SHP77 treated with DMSO at 0.1 percent for 48 hours (cell line): ENCODE measurements around the gene NUCB1.
"Not testable (repeated sequence)": the region's sequence is repeated elsewhere in the genome, so short reads cannot be mapped to it uniquely, and the experiment has no call there.

Experiments used
- DNase-seq: peaks from one replicate; lab custom pipeline; 2025; lab: John Stamatoyannopoulos, UW

The NUCB1 gene

DNA sequence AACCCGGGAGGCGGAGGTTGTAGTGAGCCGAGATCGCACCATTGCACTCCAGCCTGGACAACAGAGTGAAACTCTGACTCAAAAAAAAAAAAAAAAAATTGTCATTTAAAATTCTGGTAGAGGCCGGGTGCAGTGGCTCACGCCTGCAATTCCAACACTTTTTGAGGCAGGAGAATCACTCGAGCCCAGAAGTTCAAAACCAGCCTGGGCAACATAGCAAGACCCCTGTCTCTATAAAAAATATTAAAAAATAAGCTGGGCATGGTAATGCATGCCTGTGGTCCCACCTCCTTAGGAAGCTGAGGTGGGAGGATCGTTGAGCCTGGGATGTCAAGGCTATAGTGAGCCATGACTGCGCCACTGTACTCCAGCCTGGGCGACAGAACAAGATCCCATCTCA, 6.2 kb downstream of the NUCB1 start:
- DNase-seq = no peak

DNA sequence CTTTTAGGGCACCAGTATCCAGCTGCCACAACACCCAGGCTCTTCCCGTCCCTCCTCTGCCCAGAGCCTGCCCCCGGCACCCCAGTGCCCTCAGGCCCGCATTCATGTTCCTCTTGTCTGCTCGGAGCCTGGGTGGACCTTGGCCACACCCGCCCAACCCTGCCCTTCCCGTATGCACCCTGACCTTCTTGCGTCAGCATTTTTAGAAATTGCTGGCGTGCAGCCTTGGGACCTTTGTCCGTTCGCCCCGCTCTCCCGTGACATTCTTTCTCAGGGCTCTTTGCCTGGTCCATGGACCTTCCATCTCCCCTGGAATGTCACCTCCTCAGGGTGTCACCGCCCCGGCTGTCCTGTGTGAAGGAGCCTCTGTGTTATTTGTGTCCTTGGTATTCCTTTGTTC, 7.6 kb downstream of the NUCB1 start:
- DNase-seq = no peak

GRCh38 chr19:48909424-48910077, 9.4 kb downstream of the NUCB1 start:
- DNase-seq = not testable (repeated sequence)

GRCh38 chr19:48910803-48911202, 10.7 kb downstream of the NUCB1 start:
- DNase-seq = no peak

- DNase-seq = no peak
Measured at GRCh38 chr19:48913114-48913889, 13.2 kb downstream of the NUCB1 start.

GRCh38 chr19:48914181-48914580, 14.1 kb downstream of the NUCB1 start:
- DNase-seq = no peak

DNA sequence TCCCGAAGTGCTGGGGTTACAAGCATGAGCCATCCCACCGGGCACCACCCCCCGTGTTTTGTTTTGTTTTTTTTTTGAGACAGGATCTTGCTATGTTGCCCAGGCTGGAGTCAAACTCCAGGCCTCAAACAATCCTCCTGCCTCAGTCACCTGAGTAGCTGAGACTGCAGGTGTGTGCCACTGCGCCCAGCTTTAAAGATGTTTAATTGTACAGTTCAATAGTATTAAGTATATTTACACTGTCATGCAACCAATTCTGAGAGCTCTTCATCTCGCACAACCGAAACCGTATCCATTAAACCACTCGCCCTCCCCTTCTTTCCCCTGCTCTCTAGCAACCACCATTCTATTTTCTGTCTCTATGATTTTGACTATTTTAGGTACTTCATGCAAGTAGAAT, 15.6 kb downstream of the NUCB1 start:
- no peak for DNase-seq

- DNase-seq = no peak
Measured at GRCh38 chr19:48918071-48918470, 18.0 kb downstream of the NUCB1 start.

DNA sequence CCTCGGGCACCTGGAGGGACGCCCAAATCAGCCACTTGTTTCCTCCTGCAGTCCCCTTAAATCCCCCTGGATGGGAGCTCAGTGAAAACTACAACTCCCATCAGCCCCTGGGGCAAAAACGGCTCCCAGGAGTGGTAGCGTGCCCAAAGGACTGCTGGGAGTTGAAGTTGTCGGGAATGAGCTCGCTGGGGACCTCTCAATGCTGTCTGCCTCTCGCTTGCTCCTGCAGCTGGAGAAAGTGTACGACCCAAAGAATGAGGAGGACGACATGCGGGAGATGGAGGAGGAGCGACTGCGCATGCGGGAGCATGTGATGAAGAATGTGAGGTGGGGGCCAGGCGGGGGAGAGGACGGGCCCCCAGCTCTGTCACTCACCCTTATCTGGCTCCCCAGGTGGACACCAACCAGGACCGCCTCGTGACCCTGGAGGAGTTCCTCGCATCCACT, 18.7 kb downstream of the NUCB1 start:
- no peak for DNase-seq

GRCh38 chr19:48919271-48919670, 19.2 kb downstream of the NUCB1 start:
- DNase-seq = not testable (repeated sequence)

- DNase-seq = no peak
Measured at GRCh38 chr19:48920949-48921348, 20.8 kb downstream of the NUCB1 start.

DNA sequence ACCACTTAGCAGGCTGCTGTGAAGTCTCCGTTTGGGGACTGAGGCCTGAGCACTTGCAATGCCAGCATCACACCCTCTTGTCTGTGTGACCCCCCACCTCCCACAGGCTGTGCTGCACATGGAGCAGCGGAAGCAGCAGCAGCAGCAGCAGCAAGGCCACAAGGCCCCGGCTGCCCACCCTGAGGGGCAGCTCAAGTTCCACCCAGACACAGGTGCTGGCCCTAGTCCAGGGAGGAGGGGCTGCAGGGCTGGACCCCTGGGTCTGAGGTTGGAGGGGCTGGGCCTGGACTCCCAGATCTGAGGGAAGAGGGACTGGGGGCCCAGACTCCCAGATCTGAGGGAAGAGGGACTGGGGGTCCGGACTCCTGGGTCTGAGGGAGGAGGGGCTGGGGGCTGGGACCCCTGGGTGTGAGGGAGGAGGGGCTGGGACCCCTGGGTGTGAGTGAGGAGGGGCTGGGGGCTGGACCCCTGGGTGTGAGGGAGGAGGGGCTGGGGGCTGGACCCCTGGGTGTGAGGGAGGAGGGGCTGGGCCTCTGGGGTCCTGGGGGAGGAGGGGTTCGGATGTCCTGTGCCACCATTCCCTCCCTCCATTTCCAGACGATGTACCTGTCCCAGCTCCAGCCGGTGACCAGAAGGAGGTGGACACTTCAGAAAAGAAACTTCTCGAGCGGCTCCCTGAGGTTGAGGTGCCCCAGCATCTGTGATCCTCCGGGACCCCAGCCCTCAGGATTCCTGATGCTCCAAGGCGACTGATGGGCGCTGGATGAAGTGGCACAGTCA, 21.8 kb downstream of the NUCB1 start:
- no peak for DNase-seq

- no peak for DNase-seq
Measured at GRCh38 chr19:48922548-48923490, 22.7 kb downstream of the NUCB1 start.

DNA sequence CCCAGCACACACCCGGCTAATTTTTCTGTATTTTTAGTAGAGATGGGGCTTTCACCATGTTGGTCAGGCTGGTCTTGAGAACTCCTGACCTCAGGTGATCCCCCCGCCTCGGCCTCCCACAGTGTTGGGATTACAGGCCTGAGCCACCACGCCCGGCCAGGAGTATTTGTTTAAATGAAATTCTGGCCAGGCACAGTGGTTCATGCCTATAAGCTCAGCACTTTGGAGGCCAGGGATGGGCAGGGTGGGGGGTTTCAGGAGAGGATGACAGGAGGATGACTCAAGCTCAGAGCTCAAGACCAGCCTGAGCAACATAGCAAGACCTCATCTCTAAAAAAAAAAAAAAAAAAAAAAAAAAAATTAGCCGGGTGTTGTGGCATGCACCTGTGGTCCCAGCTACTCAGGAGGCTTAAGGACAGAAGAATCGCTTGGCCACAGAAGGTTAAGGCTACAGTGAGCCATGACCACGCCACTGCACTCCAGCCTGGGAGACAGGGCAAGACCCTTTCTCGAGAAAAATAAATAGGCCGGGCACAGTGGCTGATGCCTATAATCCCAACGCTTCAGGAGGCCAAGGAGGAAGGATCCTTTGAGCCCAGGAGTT, 25.2 kb downstream of the NUCB1 start:
- no peak for DNase-seq

DNA sequence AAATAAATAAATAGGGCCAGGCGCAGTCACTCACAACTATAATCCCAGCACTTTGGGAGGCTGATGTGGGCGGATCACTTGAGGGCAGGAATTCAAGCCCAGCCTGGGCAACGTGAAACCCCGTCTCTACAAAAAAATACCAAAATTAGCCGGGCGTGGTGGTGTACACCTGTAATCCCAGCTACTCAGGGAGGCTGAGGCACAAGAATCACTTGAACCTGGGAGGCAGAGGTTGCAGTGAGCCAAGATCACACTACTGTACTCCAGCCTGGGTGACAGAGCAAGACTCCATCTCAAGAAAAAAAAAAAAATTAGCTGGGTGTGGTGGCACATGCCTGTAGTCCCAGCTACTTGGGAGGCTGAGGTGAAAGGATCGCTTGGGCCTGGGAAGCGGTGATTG, 25.8 kb downstream of the NUCB1 start:
- DNase-seq = not testable (repeated sequence)

GRCh38 chr19:48926909-48927308, 26.8 kb downstream of the NUCB1 start:
- no peak for DNase-seq

DNA sequence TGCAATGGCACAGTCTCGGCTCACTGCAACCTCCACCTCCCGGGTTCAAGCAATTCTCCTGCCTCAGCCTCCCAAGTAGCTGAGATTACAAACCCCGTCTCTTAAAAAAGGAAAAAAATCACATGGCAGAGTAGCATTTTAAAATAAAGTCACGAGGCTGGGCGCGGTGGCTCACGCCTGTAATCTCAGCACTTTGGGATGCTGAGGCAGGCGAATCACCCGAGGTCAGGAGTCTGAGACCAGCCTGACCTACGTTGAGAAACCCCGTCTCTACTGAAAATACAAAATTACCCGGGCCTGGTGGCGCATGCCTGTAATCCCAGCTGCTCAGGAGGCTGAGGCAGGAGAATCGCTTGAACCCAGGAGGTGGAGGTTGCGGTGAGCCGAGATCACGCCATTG, 27.6 kb downstream of the NUCB1 start:
- DNase-seq = not testable (repeated sequence)

GRCh38 chr19:48928164-48929025, 28.3 kb downstream of the NUCB1 start:
- DNase-seq = no peak

DNA sequence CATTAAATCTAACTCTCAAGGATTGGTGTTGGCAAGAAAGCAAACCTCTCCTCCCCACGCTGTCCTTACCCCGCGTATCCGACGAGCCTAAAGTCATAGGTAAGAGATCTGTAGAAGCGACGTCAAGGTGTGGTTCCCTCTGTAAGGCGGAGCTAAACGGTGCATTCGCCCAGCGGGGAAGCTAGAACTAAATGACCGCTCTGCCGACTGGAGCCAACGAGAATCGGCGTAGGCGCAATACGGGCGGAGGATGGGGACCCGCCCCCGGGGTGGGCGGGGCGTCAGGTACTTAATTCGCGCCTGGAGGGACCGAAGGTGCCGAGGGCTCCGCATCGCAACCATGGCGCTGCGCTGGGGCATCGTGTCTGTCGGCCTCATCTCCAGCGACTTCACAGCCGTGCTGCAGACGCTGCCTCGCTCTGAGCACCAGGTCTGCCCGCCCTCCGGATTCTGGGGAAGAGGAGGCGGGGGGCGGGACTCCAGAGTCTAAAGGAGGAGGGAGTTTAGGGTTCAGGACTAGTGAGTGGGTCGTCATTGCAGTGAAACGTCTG, 33.3 kb downstream of the NUCB1 start, which contains the start of gene DHDH:
Gene DHDH (plus strand): TSS at position 318 of the 551 bp plus-strand sequence. CDS start 23 bp downstream, at position 341.
- peak; percentile 69 for DNase-seq

DNA sequence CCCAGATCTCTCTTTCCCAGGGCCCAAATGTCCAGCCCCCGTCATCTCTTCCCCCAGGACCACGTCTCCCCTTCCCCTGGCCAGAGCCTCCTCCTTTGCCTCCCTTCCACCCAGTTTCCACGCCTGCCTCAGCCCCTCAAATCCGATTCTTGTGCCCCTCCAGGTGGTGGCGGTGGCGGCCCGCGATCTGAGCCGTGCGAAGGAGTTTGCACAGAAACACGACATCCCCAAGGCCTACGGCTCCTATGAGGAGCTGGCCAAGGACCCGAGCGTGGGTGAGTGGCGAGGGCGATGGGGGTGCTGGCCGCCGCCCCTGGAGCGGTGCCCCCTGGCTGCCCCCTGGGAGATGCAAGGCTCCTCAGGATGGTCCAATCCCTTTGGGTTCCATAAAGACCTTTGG, 34.7 kb downstream of the NUCB1 start:
- DNase-seq = no peak
